Activated CD4-positive, CD25-positive, alpha-beta regulatory T cell treated with anti-CD3 and anti-CD28 coated beads, Interleukin-2, amount 50 U/mL, for 24 hours (primary cell): ENCODE data around the gene LDB2.
"Not testable (repeated sequence)": the region's sequence is repeated elsewhere in the genome, so short reads cannot be mapped to it uniquely, and the experiment has no call there.

Experiments used
- ATAC-seq, 2 donors: fragments of 150-1000 bp; cut with Tn5 transposase; one replicate each; pipeline ENCODE4 v1.10.0; 2021; ENCODE audit warnings: mild to moderate bottlenecking in 1 of 2, moderate library complexity in 1 of 2

Gene LDB2

GRCh38 chr4:16897991-16898827, at the start of gene LDB2:
Gene LDB2, minus strand, starts transcription at chr4:16898645.
- no peak for ATAC-seq

DNA sequence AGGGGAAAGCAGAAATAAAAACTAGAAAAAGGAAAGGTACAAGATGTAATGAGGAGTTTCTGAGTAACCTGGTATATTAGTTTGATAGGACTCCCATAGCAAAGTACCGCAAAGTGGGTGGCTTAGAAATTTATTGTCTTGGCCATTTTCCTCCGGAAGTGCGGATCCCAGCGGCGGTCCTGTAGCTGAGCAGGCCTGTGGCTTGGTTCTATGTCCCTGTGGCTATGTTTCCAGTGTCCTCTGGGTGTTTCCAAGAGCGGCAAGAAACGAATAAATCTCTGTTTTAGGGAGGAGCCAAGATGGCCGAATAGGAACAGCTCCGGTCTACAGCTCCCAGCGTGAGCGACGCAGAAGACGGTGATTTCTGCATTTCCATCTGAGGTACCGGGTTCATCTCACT, 44.0 kb upstream of the LDB2 start:
- ATAC-seq, result no peak

- no peak for ATAC-seq
Measured at GRCh38 chr4:16939178-16939577, 40.7 kb upstream of the LDB2 start.

GRCh38 chr4:16938512-16939040, 40.1 kb upstream of the LDB2 start:
- no peak for ATAC-seq

DNA sequence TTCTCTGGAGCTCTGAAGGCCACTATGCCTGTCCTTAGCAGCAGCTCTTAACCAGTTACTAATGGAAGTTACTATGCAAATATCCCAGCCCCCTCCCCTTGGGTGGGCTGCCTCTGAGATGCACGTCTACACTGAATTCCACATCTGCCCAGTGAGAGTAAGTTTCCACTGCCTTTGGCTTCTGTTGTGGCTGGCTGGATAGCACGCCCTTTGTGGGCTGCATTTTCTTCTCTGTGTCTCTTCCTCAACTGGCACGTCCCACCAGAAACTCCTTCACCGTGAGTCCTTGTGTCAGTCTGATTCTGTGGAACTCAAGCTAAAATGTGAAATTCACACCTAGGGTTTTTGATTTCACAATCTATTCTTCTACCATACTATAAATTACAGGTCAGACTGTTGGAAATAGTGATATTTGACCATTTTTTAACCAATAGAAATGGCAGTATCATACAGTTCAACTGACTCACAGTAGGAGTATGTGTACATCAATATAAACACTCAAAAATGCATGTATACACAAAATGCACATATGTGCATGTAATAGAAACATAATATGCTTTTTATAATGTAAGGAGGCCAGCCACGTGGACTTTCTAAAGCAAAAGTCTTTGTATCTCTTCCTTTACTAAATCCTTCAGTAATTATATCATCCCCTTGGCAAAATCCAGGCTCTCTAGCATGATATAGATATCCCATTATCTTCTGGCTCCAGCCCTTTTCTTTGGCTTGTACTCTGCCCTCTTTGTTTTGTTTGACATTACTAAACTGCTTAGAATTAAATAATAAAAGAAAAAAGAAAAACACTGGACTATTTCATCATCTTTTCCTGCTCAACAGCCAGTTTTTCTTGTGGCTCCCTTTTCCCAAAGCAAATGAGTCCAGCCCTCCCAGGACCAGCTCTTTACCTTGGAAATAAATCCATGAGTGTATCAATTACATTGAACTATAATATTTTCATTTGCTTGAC, 33.2 kb upstream of the LDB2 start:
- no peak for ATAC-seq

DNA sequence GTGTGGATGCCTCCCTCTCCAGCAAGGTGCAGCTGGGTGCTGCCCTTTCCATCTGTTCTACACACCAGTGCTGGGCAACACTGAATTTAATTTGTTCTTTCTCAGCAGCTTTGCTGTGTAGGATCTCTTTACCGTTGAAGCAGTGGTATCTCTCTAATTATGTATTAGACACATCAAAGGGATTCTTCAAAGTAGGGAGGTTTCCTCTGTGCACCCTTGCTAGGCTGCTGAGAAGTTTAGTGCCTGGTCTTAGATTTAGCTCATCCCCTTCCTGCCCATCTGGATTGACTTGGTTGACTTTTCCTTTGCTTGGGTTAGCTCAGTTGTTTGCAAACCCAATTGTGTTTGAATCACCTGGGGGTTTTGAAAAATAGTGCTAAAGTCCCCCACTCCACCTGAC, 27.8 kb upstream of the LDB2 start:
- ATAC-seq, result no peak

GRCh38 chr4:16918716-16919115, 20.3 kb upstream of the LDB2 start:
- not testable (repeated sequence) for ATAC-seq

GRCh38 chr4:16916719-16917337, 18.4 kb upstream of the LDB2 start:
- peak; percentile 68 for ATAC-seq

- no peak for ATAC-seq
Measured at GRCh38 chr4:16916031-16916430, 17.6 kb upstream of the LDB2 start.

DNA sequence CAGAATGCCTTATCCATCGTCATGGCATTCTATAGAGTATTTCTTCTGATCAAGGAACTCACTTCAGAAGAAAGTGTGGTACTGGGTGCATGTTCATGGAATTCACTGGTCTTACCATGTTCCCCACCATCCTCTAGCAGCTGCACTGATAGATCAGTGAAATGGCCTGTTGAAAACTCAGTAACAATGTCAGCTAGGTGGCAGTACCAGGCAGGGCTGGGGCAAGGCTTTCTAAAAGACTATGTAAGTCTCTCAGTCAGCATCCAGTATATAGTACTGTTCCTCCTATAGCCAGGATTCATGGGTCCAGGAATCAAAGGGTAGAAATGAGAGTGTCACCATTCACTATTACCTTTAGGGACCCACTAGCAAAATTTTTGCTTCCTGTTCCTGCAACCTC, 15.8 kb upstream of the LDB2 start:
- ATAC-seq, result no peak

DNA sequence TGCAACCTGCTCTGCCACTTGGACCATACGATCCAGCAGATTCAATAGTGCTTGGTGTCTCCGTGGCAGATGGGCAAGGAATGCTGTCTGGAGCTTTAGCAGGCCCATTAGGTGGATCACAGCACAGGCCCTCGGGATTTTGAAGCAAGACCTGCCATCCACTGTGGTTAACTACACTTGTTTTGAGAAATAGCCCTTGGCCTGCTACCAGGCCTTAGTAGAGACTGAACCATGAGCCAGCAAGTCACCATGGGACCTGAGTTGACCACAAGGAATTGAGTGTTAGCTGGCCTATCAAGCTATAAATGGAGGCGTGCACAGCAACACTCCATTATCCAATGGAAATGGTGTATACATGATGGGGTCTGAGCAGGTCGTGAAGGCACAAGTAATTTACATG, 14.5 kb upstream of the LDB2 start:
- no peak for ATAC-seq

GRCh38 chr4:16909281-16909680, 10.8 kb upstream of the LDB2 start:
- no peak for ATAC-seq

- ATAC-seq, result no peak
Measured at GRCh38 chr4:16908377-16909021, 10.1 kb upstream of the LDB2 start.

GRCh38 chr4:16900325-16900724, 1.9 kb upstream of the LDB2 start:
- ATAC-seq, result no peak

- ATAC-seq, result no peak
Measured at GRCh38 chr4:16896881-16897750, 1.3 kb downstream of the LDB2 start.

- no peak for ATAC-seq
Measured at GRCh38 chr4:16894406-16894805, 4.0 kb downstream of the LDB2 start.

- no peak for ATAC-seq
Measured at GRCh38 chr4:16893141-16893651, 5.2 kb downstream of the LDB2 start.

- no peak for ATAC-seq
Measured at GRCh38 chr4:16890651-16891050, 7.8 kb downstream of the LDB2 start.

- no peak for ATAC-seq
Measured at GRCh38 chr4:16889945-16890344, 8.5 kb downstream of the LDB2 start.

- no peak for ATAC-seq
Measured at GRCh38 chr4:16887887-16888286, 10.6 kb downstream of the LDB2 start.
